GM18909 (cell line): Measurements from ENCODE around the gene KANSL3.
"Not testable (repeated sequence)": the region's sequence is repeated elsewhere in the genome, so short reads cannot be mapped to it uniquely, and the experiment has no call there.

Source experiments
- ATAC-seq: cut with Tn5 transposase; IDR thresholded peaks from one replicate; pipeline ENCODE4 v1.9.1; 2021; ENCODE audit warnings: mild to moderate bottlenecking; ENCODE audit not compliant: unreplicated experiment, poor library complexity

Gene KANSL3

DNA sequence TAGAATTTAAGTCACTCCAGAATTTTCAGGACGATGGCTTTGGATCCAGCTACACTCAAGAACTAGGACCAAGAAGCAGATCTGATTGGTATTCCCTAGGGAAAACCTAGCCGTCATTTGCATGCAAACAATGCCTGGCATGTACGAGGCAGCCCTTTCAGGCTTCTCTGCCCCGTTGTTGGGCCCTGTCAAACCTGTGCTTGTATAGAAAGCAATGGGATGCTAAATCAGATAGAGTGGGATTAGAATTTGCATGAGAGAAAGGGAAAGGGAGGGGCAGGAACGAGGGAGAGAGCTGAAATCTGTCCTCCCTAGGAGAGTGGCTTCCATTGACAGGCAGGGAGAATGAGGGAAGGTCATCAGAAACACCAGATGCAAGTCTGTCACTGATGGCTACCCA lies 73.0 kb downstream of the KANSL3 start:
- no peak for ATAC-seq

DNA sequence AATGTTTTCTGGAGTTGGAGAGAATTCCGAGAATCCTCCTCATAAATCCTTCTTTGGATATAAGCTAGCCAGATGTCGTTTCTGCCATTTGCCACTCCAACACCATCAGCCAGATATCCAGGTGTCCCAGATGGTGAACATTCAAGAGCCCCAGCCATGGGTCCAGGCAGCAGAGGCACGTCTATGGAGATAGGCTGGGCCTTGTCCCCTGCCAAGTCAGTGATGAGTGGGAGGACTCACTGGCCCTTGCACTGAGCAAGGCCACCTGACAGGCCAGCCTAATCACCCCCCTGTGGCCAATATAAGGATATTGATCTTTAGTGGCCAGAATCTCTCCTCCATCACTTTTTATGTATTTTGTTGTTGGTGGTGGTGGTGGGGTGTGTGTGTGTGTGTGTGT lies 73.5 kb downstream of the KANSL3 start:
- no peak for ATAC-seq

DNA sequence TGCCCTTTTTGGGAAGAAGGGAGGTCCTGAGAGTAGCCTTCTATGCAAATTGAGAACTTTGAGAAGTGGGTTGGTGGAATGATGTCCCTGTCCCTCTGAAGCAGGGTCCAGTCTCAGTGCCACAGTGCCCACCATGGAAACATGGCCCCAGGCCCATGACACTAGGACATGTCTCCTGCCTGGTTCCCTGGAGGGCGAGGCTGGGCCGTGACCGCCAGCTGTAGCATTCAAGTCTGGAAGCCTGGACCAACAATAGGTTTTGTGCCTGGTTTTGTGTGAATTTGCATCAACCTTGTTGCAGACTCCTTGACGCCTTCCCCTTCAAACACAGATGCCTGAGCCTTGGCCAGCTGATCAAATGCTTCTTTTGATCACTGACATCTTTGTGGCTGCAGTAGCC lies 74.1 kb downstream of the KANSL3 start:
- ATAC-seq, result no peak

DNA sequence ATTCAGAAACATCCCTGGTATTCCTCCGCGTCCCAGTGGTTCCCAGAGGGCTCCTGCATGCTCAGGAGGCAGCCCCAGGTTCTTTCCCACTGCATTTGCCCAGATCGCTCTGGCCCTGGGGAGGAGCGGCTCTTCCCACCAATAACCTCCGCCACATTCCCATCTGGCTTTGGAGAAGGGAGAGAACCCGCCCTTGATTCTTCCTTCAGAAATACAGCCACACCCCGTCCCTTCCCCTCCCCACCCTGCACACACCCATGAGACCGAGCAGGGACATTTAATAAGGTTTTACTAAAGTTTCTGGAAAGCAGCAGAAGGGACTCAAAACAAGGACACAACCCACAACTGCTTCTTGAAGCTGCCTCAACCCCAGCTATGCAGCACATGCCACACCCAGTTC lies 79.6 kb downstream of the KANSL3 start:
- no peak for ATAC-seq

DNA sequence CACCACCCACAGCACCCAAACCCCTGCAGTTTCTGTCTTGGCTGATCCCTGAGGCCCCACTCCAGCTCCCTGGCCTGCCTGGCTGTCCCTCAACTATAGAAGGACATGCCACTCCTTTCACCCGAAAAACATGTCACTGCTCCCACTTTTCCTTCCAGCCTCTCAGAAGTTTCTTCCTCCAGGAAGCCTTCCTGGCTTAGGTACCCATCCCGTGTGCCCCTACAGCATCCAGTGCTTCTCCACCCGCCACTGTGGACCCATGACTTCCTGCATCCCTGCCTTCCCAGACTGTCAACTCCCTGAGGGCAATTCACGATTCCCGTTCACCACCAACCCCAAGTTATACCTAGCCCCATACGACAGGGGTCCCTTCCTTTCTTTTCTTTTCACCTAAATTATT lies 80.1 kb downstream of the KANSL3 start:
- no peak for ATAC-seq

DNA sequence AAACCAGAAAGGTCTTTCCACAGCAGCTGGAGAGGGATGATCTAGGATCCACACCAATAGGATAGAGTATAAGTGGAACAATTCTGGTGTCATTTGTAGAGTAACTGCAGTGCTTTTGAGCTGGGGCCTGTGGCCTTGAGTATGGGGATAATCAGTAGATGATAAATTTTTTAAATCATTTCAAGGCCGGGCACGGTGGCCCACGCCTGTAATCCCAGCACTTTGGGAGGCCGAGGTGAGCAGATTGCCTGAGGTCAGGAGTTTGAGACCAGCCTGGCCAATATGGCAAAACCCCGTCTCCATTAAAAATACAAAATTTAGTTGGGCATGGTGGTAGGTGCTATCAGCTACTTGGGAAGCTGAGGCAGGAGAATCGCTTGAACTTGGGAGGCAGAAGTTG lies 80.7 kb downstream of the KANSL3 start:
- not testable (repeated sequence) for ATAC-seq

DNA sequence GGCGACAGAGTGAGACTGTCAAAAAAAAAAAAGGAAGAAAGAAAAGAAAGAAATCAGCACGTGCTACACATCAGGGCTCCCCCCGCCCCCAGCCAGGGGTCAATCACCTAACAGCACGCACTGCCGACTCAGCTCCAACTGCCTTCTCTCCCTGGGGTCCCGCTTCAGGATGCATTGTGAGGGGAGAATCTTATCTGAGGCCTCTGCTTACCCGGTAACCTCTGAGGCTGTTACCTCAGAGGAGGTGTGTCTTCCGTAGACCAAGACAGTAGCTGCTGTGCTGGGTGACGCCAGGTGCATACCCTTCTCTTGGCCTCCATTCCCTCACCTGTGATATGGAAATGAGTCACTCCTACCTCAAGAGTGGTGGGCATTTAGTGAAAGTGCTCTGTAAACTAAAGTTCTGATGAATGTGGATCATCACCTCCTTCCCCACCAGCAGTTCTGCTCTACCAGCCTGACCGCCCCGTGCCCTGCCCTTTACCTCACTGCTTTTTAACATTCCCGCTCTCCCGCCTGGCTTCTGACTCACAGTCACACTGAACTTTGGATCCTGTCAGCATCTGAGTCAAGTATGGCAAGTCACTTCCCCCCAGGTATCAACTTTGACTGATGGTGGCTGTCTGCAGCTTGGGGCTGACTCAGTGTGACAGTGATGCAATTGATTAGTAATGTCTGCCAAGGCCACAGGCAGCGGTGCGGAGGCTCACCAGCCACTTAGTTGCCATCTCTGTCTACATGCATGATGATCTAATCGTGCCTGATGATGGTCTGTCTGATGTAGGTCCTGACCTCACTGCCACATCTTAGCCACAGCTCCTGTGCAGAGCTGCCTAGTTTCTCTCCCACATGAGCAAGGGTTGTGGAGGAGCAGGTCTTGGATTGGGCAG lies 81.4 kb downstream of the KANSL3 start:
- no peak for ATAC-seq

DNA sequence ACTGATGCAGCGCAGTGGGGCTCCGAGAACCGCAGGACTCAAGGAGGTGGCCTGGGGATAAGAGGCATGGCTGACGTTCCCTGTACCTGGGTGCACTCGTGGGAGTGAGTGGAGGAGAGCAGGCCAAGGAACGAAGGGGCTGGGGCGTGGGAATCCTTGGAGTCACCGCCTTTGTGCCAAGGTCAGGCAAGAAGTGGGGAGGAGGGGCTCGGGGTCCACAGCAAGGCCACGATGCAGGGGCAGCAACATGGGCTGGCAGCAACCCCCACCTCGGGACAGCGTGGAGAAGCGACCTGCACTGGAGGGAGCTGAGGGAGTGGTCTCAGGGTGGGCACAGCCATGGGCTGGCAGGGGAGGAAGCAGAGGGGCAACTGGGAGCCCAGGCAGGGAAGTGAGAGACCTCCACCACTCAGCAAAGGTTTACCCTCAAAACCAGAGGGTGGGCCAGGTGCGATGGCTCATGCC lies 82.9 kb downstream of the KANSL3 start:
- ATAC-seq, result no peak

DNA sequence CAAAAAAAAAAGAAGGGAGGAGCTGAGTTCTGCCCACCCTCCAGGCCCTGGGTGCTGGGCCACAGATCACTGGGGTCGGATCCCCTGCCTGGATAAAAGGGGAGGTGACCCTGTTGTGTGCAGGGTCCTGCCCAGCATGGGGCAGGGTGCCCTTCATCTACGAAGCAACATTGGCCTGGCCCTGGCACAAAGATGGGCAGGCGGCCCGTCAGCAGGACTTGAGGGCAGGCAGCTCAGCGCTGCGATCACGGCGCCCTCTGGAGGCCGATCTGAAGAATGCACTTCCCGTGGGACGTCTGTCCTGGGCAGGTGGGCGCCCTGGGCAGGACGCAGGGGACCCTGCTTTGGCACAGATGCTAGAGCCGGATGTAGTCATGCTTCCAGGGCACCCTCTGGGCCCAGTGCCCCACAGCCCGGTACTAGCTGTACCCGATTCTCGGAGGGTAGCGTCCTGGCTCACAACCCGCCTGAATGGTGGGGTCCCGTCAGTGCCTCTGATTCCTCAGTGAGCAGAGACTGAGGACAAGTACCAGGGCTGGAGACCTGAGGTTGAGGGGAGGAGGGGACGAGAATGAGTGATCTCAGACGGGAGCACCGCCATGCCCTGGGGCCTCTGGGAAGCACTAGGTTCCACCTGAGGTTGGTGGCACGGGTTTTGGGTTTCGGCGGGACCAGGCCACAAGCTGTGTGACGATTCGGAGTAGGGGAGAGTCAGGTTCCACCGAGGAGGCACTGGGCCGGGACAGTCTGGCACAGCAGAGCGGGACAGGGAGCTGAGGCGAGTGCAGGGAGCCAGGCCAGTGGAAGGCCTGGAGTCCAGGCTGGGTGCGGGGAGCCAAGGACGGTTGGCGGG lies 83.6 kb downstream of the KANSL3 start:
- ATAC-seq, result peak; percentile 58

DNA sequence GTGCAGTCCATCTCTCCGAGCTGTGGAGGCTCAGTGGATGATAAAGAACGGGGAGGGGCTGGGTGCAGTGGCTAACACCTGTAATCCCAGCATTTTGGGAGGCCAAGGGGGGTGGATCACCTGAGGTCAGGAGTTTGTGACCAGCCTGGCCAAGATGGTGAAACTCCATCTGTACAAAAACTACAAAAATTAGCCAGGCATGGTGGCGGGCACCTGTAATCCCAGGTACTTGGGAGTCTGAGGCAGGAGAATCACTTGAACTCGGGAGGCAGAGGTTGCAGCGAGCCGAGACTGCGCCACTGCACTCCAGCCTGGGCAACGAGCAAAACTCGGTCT lies 84.2 kb downstream of the KANSL3 start:
- not testable (repeated sequence) for ATAC-seq

DNA sequence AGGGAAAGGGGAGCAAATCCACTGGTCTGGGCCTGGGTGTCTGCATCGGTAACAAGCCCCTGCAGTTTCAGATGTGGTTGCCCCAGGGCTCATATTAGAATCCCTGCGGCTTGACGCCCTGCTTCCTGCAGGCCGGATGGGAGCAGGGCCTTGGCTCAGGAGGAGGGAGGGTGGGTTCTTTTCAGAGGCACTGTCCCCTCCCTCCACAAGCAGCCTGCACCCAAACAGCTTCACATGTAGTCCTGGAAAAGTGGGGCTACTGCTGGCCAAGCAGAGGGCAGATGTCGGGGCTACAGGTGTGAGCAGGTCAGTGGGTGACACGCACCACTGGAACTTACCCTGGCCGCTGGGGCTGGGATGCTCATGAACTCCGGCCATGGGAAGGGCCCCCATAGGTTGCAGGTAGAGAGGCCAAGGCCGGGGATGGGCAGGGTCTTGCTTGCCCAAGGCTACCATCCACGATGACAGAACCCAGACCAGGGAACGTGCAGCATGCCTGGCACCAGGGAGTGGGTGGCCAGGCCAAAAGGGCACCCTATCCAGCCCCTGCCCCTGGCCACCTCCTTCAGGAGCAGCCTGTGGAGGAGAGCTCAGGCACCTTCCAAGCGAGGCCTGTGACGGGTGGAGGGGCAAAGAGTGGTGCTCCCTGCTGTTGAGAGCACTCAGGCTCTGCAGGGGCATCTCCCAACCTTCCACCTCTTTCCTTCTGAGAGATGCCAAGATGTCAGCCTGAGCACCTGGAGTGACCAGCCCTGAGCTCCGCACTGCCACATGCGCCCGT lies 84.7 kb downstream of the KANSL3 start:
- ATAC-seq, result no peak

DNA sequence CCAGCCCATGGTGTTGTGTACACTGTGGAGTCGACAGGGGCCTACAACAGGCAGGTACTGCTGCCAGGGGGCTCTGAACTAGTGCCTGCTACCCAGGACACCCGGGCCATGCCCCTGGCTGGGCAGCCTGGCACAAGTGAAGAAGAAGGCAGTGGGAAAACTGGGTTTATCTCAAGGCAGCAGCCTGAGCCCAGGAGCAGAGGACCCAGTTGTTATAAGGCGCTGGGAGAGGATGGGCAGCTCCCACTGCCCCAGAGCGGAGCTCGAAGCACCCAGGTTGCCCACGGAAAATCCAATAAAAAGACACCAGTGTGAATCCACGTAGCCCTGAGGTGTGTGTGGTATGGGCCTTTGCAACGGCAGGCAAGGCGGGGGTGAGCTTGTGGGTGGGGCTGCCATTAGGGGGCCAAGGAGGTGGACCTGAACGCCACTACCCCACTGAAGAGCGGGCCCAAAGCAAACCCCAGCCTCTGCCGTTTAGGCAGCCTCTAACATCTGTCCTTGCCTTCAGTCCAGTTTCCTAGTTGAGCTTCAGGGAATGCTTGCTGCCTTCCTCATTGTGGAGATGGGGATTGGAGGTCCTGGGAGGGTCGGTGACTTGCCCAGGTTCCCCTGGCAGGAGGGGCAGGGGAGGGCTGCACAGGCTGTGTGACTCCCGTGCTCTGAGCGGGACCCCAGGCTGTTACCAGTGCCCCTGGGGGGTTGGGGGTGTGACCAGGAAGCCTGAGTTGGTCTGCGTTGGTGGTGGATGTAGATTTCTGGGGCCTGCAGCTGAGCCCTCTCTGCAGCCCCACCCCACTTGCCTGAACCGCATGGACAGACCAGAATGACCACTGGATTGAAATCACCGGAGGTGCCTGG lies 85.6 kb downstream of the KANSL3 start:
- ATAC-seq, result no peak

DNA sequence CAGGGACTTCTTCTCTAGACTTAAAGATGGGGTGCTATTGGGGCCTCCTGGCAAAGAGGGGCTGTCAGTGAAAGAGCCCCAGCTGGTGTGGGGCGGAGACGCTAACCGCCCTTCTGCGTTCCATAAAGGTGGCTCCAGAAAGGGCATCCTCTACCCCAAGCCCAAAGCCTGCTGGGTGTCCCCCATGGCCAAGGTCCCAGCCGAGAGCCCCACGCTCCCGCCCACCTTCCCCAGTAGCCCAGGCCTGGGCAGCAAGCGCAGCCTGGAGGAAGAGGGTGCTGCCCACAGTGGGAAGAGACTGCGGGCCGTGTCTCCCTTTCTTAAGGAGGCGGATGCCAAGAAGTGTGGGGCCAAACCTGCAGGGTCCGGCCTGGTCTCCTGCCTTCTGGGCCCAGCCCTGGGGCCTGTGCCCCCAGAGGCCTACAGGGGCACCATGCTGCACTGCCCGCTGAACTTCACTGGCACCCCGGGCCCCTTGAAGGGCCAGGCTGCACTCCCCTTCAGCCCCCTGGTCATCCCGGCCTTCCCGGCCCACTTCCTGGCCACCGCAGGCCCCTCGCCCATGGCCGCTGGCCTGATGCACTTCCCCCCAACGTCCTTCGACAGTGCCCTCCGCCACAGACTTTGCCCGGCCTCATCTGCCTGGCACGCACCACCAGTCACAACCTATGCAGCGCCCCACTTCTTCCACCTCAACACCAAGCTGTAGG lies 86.4 kb downstream of the KANSL3 start:
- no peak for ATAC-seq

DNA sequence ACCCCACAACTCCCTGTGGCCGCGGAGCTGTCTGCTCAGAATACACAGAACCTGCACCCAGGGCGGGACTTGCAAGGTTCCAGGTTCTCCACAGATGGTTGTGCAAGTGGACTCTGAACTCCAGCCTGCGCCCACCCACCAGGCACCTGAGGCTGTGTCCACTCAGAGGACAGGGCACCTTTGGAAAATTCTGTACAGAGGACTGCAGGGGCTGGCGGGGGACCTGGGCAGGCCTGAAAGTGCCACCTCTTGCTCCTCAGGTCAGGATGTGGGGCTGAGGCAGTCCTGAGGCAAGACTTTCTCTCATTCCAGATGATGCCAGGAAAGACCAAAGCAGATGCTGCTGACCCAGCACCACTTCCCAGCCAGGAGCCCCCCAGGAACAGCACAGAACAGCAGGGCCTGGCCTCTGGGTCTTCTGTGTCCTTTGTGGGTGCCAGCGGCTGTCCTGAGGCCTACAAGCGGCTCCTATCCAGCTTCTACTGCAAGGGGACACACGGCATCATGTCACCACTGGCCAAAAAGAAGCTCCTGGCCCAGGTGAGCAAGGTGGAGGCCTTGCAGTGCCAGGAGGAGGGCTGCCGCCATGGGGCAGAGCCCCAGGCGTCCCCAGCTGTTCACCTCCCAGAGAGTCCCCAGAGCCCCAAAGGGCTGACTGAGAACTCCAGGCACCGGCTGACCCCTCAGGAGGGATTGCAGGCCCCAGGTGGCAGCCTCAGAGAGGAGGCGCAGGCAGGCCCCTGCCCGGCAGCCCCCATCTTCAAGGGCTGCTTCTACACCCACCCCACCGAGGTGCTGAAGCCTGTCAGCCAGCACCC lies 87.1 kb downstream of the KANSL3 start:
- no peak for ATAC-seq

DNA sequence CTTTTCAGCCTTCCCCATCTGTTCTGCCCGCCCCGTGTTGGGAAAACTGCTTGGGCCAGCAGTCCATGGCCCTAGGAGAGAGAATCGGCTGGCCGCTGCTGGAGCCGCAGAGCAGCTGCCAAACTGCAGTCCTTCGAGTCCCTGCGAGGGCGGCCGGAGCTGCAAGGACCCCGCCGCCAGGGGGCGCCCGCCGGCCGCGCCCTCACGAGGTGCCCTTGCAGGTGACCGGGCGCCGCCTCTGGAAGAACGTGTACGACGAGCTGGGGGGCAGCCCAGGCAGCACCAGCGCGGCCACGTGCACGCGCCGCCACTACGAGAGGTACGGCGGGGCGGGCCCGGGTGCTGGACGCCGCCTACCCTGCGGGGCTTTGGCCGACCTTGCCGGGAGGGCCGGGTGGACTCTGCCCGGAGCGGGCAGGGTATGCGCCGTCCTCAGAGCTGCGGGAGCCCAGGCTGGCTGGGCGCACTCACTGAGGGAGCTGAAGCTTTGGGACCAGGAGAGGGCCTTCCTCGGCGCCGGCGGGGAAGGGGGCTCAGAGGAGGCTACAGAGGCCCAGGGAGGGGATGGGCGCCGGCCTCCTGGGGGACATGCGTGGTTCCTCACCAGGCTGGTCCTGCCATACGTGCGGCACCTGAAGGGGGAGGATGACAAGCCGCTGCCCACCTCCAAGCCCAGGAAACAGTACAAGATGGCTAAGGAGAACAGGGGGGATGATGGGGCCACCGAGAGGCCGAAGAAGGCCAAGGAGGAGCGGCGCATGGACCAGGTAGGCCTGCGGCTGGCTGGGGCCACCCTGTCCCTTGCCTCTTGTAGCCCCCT lies 87.9 kb downstream of the KANSL3 start:
- no peak for ATAC-seq

DNA sequence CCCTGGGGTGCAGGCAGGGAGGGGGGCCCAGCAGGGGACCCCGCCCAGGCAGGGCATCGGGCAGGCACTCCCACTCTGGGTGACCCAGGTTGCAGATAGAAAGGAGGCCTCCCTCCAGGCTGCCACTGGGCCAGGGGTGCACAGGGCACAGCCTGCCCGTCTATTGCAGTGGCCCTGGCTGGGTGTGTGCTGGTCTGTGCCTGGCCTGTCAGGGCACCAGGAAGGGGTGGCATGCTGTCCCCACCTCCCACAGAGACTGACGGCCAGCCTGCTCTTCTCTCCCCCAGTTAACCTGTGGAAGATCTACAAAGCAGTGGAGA lies 88.7 kb downstream of the KANSL3 start:
- no peak for ATAC-seq

DNA sequence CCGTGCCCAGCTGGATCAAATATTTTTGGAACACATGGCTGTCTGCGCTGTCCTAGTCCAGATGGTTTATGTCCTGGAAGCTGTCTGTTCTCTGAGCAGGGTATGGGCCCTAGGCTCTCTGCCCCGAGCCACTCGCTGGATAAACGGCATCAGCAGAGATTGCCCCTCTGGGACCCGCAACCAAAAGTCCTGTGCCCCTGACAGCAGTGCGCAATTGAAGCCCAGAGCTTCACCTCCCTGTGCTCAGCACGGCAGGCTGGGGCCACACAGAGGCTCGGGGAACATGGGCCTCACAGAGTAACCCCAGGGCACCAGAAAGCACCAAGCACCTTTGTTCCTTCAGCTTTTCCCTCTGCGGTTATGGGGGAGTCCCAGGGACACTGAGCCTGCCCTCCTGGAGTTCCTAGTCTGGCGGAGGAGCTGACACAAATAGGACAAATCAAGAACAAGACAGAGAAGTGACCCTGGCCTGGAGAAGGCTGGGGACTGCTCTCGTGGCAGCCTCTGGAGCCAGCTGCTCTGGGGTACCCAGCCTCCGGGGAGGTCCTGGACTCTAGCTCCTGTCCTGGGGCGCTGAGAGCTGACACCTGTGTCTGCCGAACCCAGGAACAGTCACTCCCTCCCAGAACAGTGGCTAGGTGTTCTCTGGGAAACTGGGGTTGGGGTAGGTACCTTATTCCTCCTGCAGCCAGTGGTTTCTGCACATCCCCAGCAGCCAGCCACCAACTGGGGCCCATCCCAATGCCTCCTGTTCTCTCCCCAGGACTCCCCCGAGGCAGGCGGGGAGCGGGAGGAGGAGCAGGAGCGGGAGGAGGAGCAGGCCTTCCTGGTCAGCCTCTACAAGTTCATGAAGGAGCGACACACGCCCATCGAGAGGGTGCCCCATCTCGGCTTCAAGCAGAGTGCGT lies 89.3 kb downstream of the KANSL3 start:
- no peak for ATAC-seq
